ENCODE data around the gene LSM2. TPM values are rescaled to one million over a fixed set of nuclear protein-coding genes. Genes with fewer than 3 reads are reported as not detected.

Gene LSM2
- total RNA-seq, 1 donor from 2014 or later: 61.3 TPM

GRCh38 chr6:31784098-31784925 lies 22.5 kb downstream of the LSM2 start:
- intact Hi-C loops (cut with DNase I): no loop called here
- peaks cover 68 to 69% of the 10 kb centered on the region in 2 donors for H3K36me3 ChIP-seq

GRCh38 chr6:31782126-31782855 lies 24.5 kb downstream of the LSM2 start:
- peaks cover 70 to 76% of the 10 kb centered on the region in 2 donors for H3K36me3 ChIP-seq
- intact Hi-C loops (cut with DNase I): no loop called here
- DNase-seq (ENCODE audit: low spot score in 2 of 2): no peak
- H3K27ac ChIP-seq: no peak overlapping the region
- H3K9me3 ChIP-seq: no peaks in the 10 kb centered on the region
- no peak for TF ChIP-seq CTCF (IDR thresholded peaks at IDR 0.05)
- peaks cover 0 to under 1% of the 10 kb centered on the region in 2 donors for H3K4me1 ChIP-seq
- no peak overlapping the region for H3K4me3 ChIP-seq
- no peaks in the 10 kb centered on the region for H3K27me3 ChIP-seq

More at GRCh38 chr6:31784098-31784925, 22.5 kb downstream of the LSM2 start:
- TF ChIP-seq CTCF (IDR thresholded peaks at IDR 0.05): no peak
- H3K9me3 ChIP-seq: no peaks in the 10 kb centered on the region
- no peak overlapping the region for H3K27ac ChIP-seq
- no peak overlapping the region for H3K4me3 ChIP-seq
- no peak for DNase-seq (ENCODE audit: low spot score in 2 of 2)
- H3K27me3 ChIP-seq: no peaks in the 10 kb centered on the region
- no peaks in the 10 kb centered on the region for H3K4me1 ChIP-seq

GRCh38 chr6:31781244-31782125 lies 25.3 kb downstream of the LSM2 start:
- H3K36me3 ChIP-seq: peaks cover 67 to 76% of the 10 kb centered on the region in 2 donors
- intact Hi-C loops (cut with DNase I): no loop called here
- peaks cover 0 to 6% of the 10 kb centered on the region in 2 donors for H3K4me1 ChIP-seq

GRCh38 chr6:31780507-31781243 lies 26.1 kb downstream of the LSM2 start:
- Histone ChIP-seq H3K4me1 (peaks cover 0 to 6% of the 10 kb centered on the region in 2 donors), H3K9me3 (no peaks in the 10 kb centered on the region), H3K27ac (no peak overlapping the region), H3K36me3 (peaks cover 66 to 74% of the 10 kb centered on the region in 2 donors), H3K4me3 (no peak overlapping the region), H3K27me3 (no peaks in the 10 kb centered on the region)
- intact Hi-C loops (cut with DNase I): no loop called here
- no peak for DNase-seq (ENCODE audit: low spot score in 2 of 2)
- TF ChIP-seq CTCF (IDR thresholded peaks at IDR 0.05): no peak

More at GRCh38 chr6:31781244-31782125, 25.3 kb downstream of the LSM2 start:
- H3K4me3 ChIP-seq: no peak overlapping the region
- no peaks in the 10 kb centered on the region for H3K27me3 ChIP-seq
- no peak for DNase-seq (ENCODE audit: low spot score in 2 of 2)
- H3K27ac ChIP-seq: no peak overlapping the region
- TF ChIP-seq CTCF (IDR thresholded peaks at IDR 0.05): no peak
- no peaks in the 10 kb centered on the region for H3K9me3 ChIP-seq

GRCh38 chr6:31779908-31780307 lies 26.9 kb downstream of the LSM2 start:
- intact Hi-C loops (cut with DNase I): no loop called here
- Histone ChIP-seq H3K27me3 (no peaks in the 10 kb centered on the region), H3K9me3 (no peaks in the 10 kb centered on the region), H3K4me3 (no peak overlapping the region), H3K36me3 (peaks cover 59 to 66% of the 10 kb centered on the region in 2 donors), H3K27ac (no peak overlapping the region), H3K4me1 (peaks cover 0 to 6% of the 10 kb centered on the region in 2 donors)
- TF ChIP-seq CTCF (IDR thresholded peaks at IDR 0.05): no peak
- DNase-seq (ENCODE audit: low spot score in 2 of 2): no peak

All from ascending aorta (tissue), 2 donors.